HepG2 (cell line): ENCODE data around the gene FAM117B. TPM values are rescaled to one million over a fixed set of nuclear protein-coding genes. Genes with fewer than 3 reads are reported as not detected.

Experiments
- CBX5 ChIP-seq: sonication (generic); formaldehyde crosslinking; IDR thresholded peaks from 2 replicates; pipeline ENCODE4 v1.4.0; 2020; ENCODE audit warnings: missing genetic modification reagents, borderline replicate concordance
- FIP1L1 ChIP-seq: fragments of 200-400 bp; formaldehyde crosslinking; IDR thresholded peaks from 2 replicates; pipeline ENCODE4 v1.6.1; 2018; ENCODE audit warnings: low read depth, mild to moderate bottlenecking, low read length, moderate library complexity, borderline replicate concordance; ENCODE audit not compliant: insufficient read depth
- FOXP1 ChIP-seq, 2 experiments: fragments of 450-650 bp in 1 of 2; IDR thresholded peaks; 2 replicates each; pipeline ENCODE4 v1.6.1; 2017 to 2018; ENCODE audit warnings: antibody characterized with exemption in 1 of 2
- HIVEP1 ChIP-seq: sonication (generic); formaldehyde crosslinking; IDR thresholded peaks from 2 replicates; pipeline ENCODE4 v1.4.0; 2020; ENCODE audit warnings: mild to moderate bottlenecking, missing genetic modification reagents
- HMG20A ChIP-seq: IDR thresholded peaks from 2 replicates; pipeline ENCODE4 v1.6.1; 2016; ENCODE audit warnings: borderline replicate concordance
- KAT8 ChIP-seq: IDR thresholded peaks from 2 replicates; pipeline ENCODE4 v1.6.1; 2016; ENCODE audit warnings: missing genetic modification reagents, missing compliant biosample characterization
- KDM4B ChIP-seq: sonication (generic); formaldehyde crosslinking; IDR thresholded peaks from 2 replicates; pipeline ENCODE4 v1.4.0; 2020; ENCODE audit warnings: missing genetic modification reagents
- KMT2B ChIP-seq: IDR thresholded peaks from 2 replicates; pipeline ENCODE4 v1.6.1; 2016; ENCODE audit warnings: missing genetic modification reagents, missing compliant biosample characterization
- POLR2A ChIP-seq, 2 experiments: IDR thresholded peaks; 2 replicates each; pipeline ENCODE4 v1.6.1; 2011; ENCODE audit warnings: low read depth in 2 of 2, low read length in 2 of 2, mild to moderate bottlenecking in 1 of 2, moderate library complexity in 1 of 2; ENCODE audit not compliant: insufficient read depth in 1 of 2
- POLR2AphosphoS2 ChIP-seq: IDR thresholded peaks from 2 replicates; pipeline ENCODE4 v1.6.1; 2011; ENCODE audit warnings: low read depth, low read length, improper control_type of control experiment
- SNAPC2 ChIP-seq: sonication (generic); formaldehyde crosslinking; IDR thresholded peaks from 2 replicates; pipeline ENCODE4 v1.8.1; 2022; ENCODE audit warnings: mild to moderate bottlenecking, missing genetic modification reagents
- THAP11 ChIP-seq: IDR thresholded peaks from 2 replicates; pipeline ENCODE4 v1.6.1; 2016; ENCODE audit warnings: missing biosample characterization, missing genetic modification reagents
- ZNF232 ChIP-seq: sonication (generic); formaldehyde crosslinking; IDR thresholded peaks from 2 replicates; pipeline ENCODE4 v1.4.0; 2020; ENCODE audit warnings: missing genetic modification reagents, borderline replicate concordance
- ZNF619 ChIP-seq: sonication (generic); formaldehyde crosslinking; IDR thresholded peaks from 2 replicates; pipeline ENCODE4 v1.4.0; 2020; ENCODE audit warnings: mild to moderate bottlenecking, missing genetic modification reagents
- ZNF703 ChIP-seq: sonication (generic); formaldehyde crosslinking; IDR thresholded peaks from 2 replicates; pipeline ENCODE4 v1.5.1; 2020; ENCODE audit warnings: missing genetic modification reagents, mild to moderate bottlenecking, moderate library complexity, borderline replicate concordance
- ZNF766 ChIP-seq: sonication (generic); formaldehyde crosslinking; IDR thresholded peaks from 2 replicates; pipeline ENCODE4 v1.5.0; 2020; ENCODE audit warnings: missing genetic modification reagents, borderline replicate concordance
- ZNF883 ChIP-seq: sonication (generic); formaldehyde crosslinking; IDR thresholded peaks from 2 replicates; pipeline ENCODE4 v1.5.1; 2020; ENCODE audit warnings: mild to moderate bottlenecking, missing genetic modification reagents; ENCODE audit errors: not compliant biosample characterization
- polyA plus RNA-seq, 8 experiments: library from polyadenylated mRNA; depleted of rRNA in 3 of 8; stranded (reverse) in 7 of 8; unstranded in 1 of 8; fragments of >200 nt; fragmentation: Illumina TruSeq in 4 of 8; extraction: Trizol in 4 of 8; gene quantifications; 2 replicates each; pipeline versions ENCODE4 v1.2.1 to v1.2.3, GENCODE V29; 2011 to 2016; ENCODE audit warnings: low read depth in 4 of 8, missing spikeins in 1 of 8, mixed read lengths in 1 of 8; ENCODE audit not compliant: insufficient read depth in 1 of 8
- total RNA-seq, 5 experiments: library from RNA; depleted of rRNA; stranded (reverse); fragments of >200 nt; fragmentation: Illumina TruSeq; extraction: Trizol; gene quantifications; 2 replicates each; pipeline ENCODE4 v1.2.3, GENCODE V29; 2016; ENCODE audit warnings: low read depth in 1 of 5
- TF ChIP-seq, protein P1 (sequence below): sonication (generic); formaldehyde crosslinking; IDR thresholded peaks from 2 replicates; pipeline ENCODE4 v1.4.0; 2020; ENCODE audit warnings: mild to moderate bottlenecking, missing genetic modification reagents
- TF ChIP-seq, protein P2 (sequence below): sonication (generic); formaldehyde crosslinking; IDR thresholded peaks from 2 replicates; pipeline ENCODE4 v1.5.0; 2020; ENCODE audit warnings: missing genetic modification reagents, mild to moderate bottlenecking, borderline replicate concordance
- TF ChIP-seq, protein P3 (sequence below): sonication (generic); formaldehyde crosslinking; IDR thresholded peaks from 2 replicates; pipeline ENCODE4; 2020; ENCODE audit warnings: missing genetic modification reagents, mild to moderate bottlenecking, borderline replicate concordance
- TF ChIP-seq, protein P4 (sequence below): IDR thresholded peaks from 2 replicates; pipeline ENCODE4 v1.6.1; 2018; ENCODE audit warnings: missing genetic modification reagents
- TF ChIP-seq, protein P5 (sequence below): sonication (generic); formaldehyde crosslinking; IDR thresholded peaks from 2 replicates; pipeline ENCODE4 v1.8.1; 2023; ENCODE audit warnings: mild to moderate bottlenecking, missing genetic modification reagents
- TF ChIP-seq, protein P6 (sequence below): sonication (generic); formaldehyde crosslinking; IDR thresholded peaks from 2 replicates; pipeline ENCODE4 v1.4.0; 2020; ENCODE audit warnings: mild to moderate bottlenecking, missing genetic modification reagents

Gene FAM117B
- total and polyA plus RNA-seq, 2 of the 13 experiments (the other 11 are each of a cell fraction or from before 2014, with no cell fraction given) = 5.8 to 11.0 TPM

DNA sequence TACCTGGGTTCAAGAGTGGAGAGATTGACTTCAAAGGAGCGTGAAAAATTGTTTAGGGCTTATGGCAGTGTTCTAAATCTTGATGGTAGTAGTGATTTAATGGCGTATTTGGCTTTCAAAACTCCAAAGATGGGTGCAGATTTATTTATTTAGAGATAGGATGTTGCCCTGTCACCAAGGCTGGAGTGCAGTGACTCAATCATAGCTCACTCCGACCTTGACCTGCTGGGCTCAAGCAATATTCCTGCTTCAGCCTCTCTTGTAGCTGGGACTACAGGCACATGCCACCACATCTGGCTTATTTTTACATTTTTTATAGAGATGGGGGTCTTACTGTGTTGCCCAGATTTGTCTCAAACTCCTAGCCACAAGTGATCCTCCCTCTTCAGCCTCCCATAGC is 52.5 kb downstream of the FAM117B start (continued):
- TF ChIP-seq ZNF232 = no peak
- no peak for TF ChIP-seq ZNF703 (CRISPR knock-in tag)
- TF ChIP-seq, protein P1, sequence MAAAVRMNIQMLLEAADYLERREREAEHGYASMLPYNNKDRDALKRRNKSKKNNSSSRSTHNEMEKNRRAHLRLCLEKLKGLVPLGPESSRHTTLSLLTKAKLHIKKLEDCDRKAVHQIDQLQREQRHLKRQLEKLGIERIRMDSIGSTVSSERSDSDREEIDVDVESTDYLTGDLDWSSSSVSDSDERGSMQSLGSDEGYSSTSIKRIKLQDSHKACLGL = no peak
- no peak for TF ChIP-seq ZNF766 (CRISPR knock-in tag)
- no peak for TF ChIP-seq POLR2A (IDR thresholded peaks at IDR 0.05; ENCODE audit: insufficient read depth in 1 of 2, low read depth in 2 of 2, low read length in 2 of 2)
- TF ChIP-seq, protein P2, sequence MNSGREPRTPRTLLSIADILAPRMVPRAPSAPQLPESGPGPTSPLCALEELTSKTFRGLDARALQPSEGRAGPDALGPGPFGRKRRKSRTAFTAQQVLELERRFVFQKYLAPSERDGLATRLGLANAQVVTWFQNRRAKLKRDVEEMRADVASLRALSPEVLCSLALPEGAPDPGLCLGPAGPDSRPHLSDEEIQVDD (CRISPR knock-in tag) = no peak
- TF ChIP-seq KDM4B (CRISPR knock-in tag) = no peak
- TF ChIP-seq POLR2AphosphoS2 = no peak
- TF ChIP-seq, protein P3, sequence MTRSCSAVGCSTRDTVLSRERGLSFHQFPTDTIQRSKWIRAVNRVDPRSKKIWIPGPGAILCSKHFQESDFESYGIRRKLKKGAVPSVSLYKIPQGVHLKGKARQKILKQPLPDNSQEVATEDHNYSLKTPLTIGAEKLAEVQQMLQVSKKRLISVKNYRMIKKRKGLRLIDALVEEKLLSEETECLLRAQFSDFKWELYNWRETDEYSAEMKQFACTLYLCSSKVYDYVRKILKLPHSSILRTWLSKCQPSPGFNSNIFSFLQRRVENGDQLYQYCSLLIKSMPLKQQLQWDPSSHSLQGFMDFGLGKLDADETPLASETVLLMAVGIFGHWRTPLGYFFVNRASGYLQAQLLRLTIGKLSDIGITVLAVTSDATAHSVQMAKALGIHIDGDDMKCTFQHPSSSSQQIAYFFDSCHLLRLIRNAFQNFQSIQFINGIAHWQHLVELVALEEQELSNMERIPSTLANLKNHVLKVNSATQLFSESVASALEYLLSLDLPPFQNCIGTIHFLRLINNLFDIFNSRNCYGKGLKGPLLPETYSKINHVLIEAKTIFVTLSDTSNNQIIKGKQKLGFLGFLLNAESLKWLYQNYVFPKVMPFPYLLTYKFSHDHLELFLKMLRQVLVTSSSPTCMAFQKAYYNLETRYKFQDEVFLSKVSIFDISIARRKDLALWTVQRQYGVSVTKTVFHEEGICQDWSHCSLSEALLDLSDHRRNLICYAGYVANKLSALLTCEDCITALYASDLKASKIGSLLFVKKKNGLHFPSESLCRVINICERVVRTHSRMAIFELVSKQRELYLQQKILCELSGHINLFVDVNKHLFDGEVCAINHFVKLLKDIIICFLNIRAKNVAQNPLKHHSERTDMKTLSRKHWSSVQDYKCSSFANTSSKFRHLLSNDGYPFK (CRISPR knock-in tag) = no peak
- no peak for TF ChIP-seq CBX5 (CRISPR knock-in tag)
- 0 out of 2 replicates have a peak, but pooled peaks have one; percentile 18 for TF ChIP-seq KMT2B (CRISPR knock-in tag)
- TF ChIP-seq, protein P4, sequence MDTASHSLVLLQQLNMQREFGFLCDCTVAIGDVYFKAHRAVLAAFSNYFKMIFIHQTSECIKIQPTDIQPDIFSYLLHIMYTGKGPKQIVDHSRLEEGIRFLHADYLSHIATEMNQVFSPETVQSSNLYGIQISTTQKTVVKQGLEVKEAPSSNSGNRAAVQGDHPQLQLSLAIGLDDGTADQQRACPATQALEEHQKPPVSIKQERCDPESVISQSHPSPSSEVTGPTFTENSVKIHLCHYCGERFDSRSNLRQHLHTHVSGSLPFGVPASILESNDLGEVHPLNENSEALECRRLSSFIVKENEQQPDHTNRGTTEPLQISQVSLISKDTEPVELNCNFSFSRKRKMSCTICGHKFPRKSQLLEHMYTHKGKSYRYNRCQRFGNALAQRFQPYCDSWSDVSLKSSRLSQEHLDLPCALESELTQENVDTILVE = no peak
- TF ChIP-seq FOXP1 (IDR thresholded peaks at IDR 0.05) = no peak
- TF ChIP-seq FOXP1 (CRISPR knock-in tag; IDR thresholded peaks at IDR 0.05) = peak; percentile 41; the same call in 1 of the 2 replicates
- no peak for TF ChIP-seq KAT8 (CRISPR knock-in tag)
- TF ChIP-seq, protein P5, sequence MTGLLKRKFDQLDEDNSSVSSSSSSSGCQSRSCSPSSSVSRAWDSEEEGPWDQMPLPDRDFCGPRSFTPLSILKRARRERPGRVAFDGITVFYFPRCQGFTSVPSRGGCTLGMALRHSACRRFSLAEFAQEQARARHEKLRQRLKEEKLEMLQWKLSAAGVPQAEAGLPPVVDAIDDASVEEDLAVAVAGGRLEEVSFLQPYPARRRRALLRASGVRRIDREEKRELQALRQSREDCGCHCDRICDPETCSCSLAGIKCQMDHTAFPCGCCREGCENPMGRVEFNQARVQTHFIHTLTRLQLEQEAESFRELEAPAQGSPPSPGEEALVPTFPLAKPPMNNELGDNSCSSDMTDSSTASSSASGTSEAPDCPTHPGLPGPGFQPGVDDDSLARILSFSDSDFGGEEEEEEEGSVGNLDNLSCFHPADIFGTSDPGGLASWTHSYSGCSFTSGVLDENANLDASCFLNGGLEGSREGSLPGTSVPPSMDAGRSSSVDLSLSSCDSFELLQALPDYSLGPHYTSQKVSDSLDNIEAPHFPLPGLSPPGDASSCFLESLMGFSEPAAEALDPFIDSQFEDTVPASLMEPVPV (CRISPR knock-in tag) = no peak
- no peak for TF ChIP-seq ZNF883 (CRISPR knock-in tag)
- no peak for TF ChIP-seq HIVEP1 (CRISPR knock-in tag)
- peak; percentile 44; the same call in 1 of the 2 replicates for TF ChIP-seq THAP11
- TF ChIP-seq SNAPC2 (CRISPR knock-in tag) = no peak
- TF ChIP-seq, protein P6, sequence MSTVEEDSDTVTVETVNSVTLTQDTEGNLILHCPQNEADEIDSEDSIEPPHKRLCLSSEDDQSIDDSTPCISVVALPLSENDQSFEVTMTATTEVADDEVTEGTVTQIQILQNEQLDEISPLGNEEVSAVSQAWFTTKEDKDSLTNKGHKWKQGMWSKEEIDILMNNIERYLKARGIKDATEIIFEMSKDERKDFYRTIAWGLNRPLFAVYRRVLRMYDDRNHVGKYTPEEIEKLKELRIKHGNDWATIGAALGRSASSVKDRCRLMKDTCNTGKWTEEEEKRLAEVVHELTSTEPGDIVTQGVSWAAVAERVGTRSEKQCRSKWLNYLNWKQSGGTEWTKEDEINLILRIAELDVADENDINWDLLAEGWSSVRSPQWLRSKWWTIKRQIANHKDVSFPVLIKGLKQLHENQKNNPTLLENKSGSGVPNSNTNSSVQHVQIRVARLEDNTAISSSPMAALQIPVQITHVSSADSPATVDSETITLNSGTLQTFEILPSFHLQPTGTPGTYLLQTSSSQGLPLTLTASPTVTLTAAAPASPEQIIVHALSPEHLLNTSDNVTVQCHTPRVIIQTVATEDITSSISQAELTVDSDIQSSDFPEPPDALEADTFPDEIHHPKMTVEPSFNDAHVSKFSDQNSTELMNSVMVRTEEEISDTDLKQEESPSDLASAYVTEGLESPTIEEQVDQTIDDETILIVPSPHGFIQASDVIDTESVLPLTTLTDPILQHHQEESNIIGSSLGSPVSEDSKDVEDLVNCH (CRISPR knock-in tag) = no peak
- no peak for TF ChIP-seq FIP1L1
- no peak for TF ChIP-seq ZNF619 (CRISPR knock-in tag)
- peak; percentile 66; the same call in 1 of the 2 replicates for TF ChIP-seq HMG20A (CRISPR knock-in tag)
